GM19238 (cell line): ENCODE measurements around the gene DNM2.
A peak's percentile ranks its signal among the peaks of the same experiment; 100 is the strongest.

Experiments
- DNase-seq: peaks from one replicate; pipeline ENCODE4 v3.0.0; 2011; ENCODE audit warnings: low spot score; ENCODE audit not compliant: insufficient read length

Gene DNM2

DNA sequence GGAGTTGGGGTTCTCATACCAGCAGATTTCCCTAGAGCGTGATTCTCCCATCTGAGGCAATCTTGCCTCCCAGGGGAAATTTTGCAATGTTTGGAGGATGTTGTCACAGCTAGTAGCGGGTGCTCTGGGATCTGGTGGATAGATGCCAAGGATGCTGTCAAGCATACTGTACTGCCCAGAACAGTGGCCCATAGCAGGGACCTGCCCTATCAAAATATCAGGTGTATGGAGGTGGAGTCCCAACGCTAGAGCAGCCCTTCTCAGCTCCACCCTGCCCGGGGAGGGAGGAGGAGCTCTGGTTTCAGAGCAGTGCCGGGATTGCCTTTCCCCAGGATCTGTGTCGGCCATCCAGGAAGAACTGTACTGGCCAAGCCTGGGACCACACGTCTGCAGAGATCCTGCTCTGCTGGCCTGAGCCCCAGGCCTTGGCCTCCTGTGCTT, 27.5 kb upstream of the DNM2 start:
- no peak for DNase-seq

GRCh38 chr19:10691178-10691881, 26.5 kb upstream of the DNM2 start:
- DNase-seq: no peak

DNA sequence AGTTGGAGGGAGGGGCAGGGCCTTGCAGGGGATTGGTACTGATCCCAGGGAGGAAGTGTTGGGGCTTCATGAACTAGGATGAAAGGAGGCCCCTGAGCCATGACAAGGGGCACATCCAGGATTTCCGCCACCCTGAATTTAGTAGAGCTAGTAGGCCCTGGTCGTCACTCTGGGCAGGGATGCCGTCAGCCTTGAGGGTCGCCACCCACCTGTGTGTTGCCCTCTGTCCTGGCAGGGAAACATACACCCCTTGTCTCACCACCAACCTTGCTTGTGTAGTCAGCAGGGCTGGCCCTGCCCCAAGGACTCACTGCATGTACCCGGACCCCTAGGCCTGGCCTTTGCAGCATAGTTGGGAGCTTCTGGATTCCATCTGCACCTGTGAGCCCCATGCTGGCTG, 26.0 kb upstream of the DNM2 start:
- DNase-seq: no peak

DNA sequence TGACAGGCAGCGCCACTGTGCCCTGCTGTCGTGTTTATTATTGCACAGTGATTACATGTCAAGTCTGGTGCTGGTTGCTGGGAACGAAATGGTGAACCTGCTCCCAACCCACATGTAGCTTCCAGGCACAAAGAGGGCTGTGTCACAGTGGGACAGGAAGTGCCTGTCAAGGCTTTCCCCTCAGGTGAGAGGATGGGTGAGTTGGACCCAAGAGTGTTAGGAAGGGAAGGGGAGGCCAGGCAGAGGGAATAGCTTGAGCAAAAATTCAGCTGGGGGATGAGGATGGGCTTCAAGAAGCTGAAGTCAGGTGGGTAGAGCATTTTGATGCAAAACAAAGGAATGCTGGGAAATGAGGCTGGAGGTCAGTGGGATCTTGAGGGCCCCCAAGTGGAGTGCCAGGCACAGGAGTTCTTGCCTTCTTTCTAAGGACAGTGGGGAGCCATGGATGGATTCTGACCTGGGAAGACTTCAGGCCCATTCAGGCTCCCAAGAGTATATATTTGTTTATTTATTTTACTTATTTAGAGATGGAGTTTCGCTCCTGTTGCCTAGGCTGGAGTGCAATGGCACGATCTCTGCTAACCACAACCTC, 25.1 kb upstream of the DNM2 start:
- DNase-seq: no peak

- DNase-seq: no peak
Measured at GRCh38 chr19:10694706-10695307, 23.1 kb upstream of the DNM2 start.

GRCh38 chr19:10695401-10696398, 22.2 kb upstream of the DNM2 start:
- DNase-seq: peak; percentile 95

DNA sequence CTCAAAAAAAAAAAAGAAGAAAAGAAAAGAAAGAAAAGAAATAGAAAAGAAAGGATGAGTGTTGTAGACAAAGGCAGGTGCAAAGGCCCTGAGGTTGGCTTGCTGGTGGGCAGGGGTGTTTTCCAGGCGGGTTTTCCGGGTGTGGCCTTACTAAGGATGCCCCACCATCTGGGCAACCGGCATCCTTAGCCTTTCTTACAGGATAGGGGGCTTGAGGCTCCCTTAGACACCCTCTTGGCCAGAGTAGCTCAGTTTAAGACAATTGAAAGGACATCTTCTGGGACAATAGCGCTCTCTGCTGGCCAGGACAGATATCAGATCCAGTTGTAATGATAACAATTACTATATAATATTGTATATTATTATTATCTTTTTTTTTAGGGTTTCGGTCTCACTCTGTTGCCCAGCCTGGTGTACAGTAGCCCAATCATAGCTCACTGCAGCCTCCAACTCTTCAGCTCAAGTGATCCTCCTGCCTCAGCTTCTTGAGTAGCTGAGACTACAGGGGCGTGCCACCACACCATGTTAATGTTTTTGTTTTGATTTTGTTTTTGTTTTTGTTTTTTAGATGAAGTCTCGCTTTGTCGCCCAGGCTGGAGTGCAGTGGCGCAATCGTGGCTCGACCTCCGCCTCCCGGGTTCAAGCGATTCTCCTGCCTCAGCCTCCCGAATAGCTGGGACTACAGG, 18.1 kb upstream of the DNM2 start:
- peak; percentile 44 for DNase-seq

GRCh38 chr19:10701955-10702525, 15.8 kb upstream of the DNM2 start:
- peak; percentile 48 for DNase-seq

- no peak for DNase-seq
Measured at GRCh38 chr19:10706990-10707389, 10.9 kb upstream of the DNM2 start.

DNA sequence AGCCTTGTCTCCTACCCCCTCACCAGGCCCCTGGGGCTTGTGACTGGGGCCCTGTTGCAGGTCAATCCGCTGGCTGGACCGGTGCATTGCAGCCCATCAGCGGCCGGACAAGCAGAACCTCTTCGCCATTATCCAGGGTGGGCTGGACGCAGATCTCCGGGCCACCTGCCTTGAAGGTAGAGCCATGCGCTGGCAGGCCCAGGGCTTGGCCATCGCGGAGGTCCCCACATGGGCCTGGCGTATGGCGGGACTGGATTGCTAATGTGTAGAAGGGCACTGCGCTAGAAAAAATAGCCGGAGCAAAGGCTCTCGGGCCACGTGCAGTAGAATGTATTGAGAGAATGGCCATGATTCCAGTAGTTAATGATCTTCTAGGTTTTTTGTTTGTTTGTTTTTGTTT, 10.4 kb upstream of the DNM2 start:
- no peak for DNase-seq

- no peak for DNase-seq
Measured at GRCh38 chr19:10708291-10708690, 9.6 kb upstream of the DNM2 start.

DNA sequence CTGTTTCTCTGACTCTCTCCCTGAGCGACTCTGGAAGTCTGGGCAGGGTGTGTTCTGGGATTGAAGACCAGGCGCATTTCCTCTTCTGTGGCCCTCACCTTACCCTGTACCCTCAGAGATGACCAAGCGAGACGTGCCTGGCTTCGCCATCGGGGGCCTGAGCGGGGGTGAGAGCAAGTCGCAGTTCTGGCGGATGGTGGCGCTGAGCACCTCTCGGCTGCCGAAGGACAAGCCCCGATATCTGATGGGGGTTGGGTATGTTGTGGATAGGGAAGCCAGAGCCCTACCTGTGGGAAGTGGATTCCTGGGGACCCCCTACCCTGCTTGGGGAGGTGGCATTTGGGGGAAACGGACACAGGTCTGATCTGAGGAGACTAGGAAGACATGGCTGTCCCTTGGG, 5.8 kb upstream of the DNM2 start:
- no peak for DNase-seq

GRCh38 chr19:10712754-10713153, 5.1 kb upstream of the DNM2 start:
- DNase-seq: no peak

DNA sequence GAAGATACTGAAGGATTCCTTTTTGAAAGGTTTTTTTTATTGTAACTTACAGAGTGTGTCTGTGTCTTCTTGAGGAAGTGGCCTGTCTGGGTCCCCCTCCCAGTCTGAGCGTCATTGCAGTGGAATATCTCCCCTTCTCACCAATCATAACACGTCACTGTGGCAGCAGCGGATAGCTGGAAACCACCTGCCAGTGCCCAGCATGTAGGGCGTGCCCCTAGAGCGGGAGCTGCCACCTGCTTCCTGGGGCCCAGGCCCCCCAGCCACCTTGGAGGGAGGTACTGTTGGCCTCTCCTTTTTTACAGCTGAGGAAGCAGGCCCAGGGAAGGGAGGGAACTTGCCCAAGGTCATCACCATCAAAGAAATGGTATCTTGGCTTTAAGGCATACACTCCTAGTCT, 4.6 kb upstream of the DNM2 start:
- no peak for DNase-seq

- DNase-seq: no peak
Measured at GRCh38 chr19:10717054-10717355, 874 bp upstream of the DNM2 start.

GRCh38 chr19:10718205-10719196, 622 bp downstream of the DNM2 start:
- no peak for DNase-seq

DNA sequence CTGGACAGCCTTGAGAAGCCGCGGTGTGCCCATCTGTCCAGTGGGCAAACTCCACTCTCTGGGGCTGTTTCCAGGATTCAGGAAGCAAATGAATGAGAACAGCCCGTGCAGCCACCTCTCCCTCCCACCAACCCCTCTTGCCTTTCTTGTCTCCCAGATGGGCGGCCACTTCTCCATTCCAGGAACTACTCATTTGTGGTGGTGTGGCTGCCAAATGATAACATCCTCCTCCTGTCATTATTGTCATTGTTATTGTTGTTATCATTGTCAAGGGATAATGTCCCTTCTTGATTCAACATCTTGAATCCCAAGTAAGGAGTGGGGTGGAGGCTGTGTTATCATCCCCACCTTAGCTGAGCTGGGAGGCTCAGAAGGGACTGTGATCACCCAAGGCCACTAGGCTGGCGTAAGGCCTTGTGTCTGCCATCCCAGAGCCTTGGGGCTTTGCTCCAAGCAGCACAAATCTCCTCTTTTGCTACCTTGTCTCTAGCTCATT, 1.6 kb downstream of the DNM2 start:
- DNase-seq: no peak

- DNase-seq: no peak
Measured at GRCh38 chr19:10720607-10721125, 2.8 kb downstream of the DNM2 start.

DNA sequence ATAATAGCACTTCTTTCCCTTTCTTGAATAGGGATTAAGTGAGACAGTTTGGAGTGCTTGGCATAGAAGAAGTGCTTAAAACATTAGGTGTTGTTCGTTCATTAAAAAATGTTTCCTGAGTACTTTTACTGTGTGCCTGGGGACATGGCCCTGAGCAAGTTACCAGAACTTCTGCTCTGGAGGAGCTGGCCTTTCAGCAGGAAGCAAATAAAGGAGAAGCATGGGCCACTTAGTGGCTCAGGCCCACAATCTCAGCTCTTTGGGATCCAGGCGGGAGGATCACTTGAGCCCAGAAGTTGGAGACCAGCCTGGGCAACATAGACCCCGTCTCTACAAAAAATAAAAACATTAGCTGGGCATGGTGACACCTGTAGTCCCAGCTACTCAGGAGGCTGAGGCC, 5.7 kb downstream of the DNM2 start:
- no peak for DNase-seq
